Measurements from ENCODE around the gene UBE2R2. TPM values are rescaled to one million over a fixed set of nuclear protein-coding genes. Genes with fewer than 3 reads are reported as not detected.

Gene UBE2R2
- total RNA-seq, 2 experiments from 2014 or later = 13.7 to 57.3 TPM

DNA sequence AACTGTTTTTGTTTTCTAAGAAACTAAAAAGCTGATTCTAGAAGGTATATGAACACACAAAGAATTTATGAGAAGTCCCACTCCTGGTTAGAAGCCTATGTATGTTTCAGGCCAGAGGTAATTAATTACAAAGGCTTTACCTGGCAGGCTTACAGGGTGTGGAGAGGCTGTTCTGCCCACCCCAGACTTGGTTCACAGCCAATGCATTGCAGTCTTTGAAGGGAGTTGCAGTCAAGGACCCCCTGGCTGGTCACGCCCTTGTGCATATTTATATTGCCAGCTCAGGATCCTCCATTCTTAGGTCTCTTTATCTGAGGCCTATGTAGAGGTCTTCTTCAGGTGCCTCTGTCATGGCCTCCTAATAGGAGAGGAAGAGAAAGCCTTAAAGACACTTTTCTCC, 35.2 kb upstream of the UBE2R2 start:
- Histone ChIP-seq H3K4me2 (ENCODE audit: low read length) (no peak overlapping the region), H3K9me2 (ENCODE audit: insufficient read depth, low read length) (no peaks in the 10 kb centered on the region; the same call in 1 of the 2 replicates), H3K27ac (ENCODE audit: low read depth, low read length, poor library complexity, severe bottlenecking) (no peak overlapping the region), H2AFZ (ENCODE audit: low read length) (no peak overlapping the region), H3K36me3 (ENCODE audit: insufficient read depth, low read length) (no peaks in the 10 kb centered on the region), H3K4me1 (ENCODE audit: insufficient read depth, low read length, poor library complexity, severe bottlenecking) (peaks cover 10% of the 10 kb centered on the region), H4K20me1 (ENCODE audit: insufficient read depth, low read length) (no peaks in the 10 kb centered on the region), H3K79me2 (ENCODE audit: insufficient read depth, low read depth, low read length) (no peaks in the 10 kb centered on the region), H3K9me3 (ENCODE audit: low read length) (no peaks in the 10 kb centered on the region), H3K4me3 (ENCODE audit: low read depth, low read length, poor library complexity, severe bottlenecking) (no peak overlapping the region)
- POLR2A ChIA-PET = no interaction called here
- CTCF ChIA-PET (ENCODE audit: unreplicated experiment) = no interaction called here
- TF ChIP-seq, protein P1, sequence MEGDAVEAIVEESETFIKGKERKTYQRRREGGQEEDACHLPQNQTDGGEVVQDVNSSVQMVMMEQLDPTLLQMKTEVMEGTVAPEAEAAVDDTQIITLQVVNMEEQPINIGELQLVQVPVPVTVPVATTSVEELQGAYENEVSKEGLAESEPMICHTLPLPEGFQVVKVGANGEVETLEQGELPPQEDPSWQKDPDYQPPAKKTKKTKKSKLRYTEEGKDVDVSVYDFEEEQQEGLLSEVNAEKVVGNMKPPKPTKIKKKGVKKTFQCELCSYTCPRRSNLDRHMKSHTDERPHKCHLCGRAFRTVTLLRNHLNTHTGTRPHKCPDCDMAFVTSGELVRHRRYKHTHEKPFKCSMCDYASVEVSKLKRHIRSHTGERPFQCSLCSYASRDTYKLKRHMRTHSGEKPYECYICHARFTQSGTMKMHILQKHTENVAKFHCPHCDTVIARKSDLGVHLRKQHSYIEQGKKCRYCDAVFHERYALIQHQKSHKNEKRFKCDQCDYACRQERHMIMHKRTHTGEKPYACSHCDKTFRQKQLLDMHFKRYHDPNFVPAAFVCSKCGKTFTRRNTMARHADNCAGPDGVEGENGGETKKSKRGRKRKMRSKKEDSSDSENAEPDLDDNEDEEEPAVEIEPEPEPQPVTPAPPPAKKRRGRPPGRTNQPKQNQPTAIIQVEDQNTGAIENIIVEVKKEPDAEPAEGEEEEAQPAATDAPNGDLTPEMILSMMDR (conservative IDR thresholded peaks at IDR 0.05; ENCODE audit: low read length) = no peak
- no peak for TF ChIP-seq EZH2phosphoT487 (IDR thresholded peaks at IDR 0.05; ENCODE audit: borderline replicate concordance, low read depth, low read length)
- intact Hi-C loops (cut with micrococcal nuclease; ENCODE audit: unreplicated experiment) = no loop called here
- DNase-seq (ENCODE audit: low spot score) = no peak
- BruUV-seq (replicated peaks) = no TSS peak

DNA sequence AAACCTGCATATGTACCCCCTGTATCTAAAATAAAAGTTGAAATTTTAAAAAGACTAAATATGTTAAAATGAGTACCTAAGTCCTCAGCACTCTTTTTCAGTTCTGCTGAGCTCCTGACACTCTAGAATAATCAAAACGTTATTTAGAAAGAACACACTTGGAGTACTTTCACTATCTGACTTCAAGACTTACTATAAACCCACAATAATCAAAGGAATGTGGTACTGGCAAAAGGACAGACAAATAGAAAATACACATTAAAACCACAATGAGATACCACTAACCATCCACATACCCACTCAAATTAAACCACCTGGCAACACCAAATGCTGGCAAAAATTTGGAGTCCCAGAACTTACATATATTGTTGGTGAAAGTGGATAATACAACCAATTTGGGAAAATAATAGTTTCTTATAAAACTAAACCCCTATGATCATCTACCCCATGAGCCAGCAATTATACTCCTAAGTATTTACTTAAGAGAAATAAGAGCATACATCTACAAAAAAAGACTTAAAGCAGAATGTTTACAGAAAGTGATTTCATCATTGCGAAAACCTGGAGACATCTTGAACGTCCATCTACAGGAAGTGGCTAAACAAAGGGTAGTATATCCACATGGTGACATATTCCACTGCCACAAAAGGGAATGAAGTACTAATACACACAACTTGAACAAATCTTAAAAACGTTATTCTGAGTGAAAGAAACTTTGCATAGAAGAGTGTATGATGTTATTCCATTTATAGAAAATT, 34.4 kb upstream of the UBE2R2 start:
- peaks cover 10% of the 10 kb centered on the region for H3K4me1 ChIP-seq (ENCODE audit: insufficient read depth, low read length, poor library complexity, severe bottlenecking)
- no peaks in the 10 kb centered on the region for H3K79me2 ChIP-seq (ENCODE audit: insufficient read depth, low read depth, low read length)
- DNase-seq (ENCODE audit: low spot score) = no peak
- no peak overlapping the region for H3K27ac ChIP-seq (ENCODE audit: low read depth, low read length, poor library complexity, severe bottlenecking)
- no peak for TF ChIP-seq EZH2phosphoT487 (IDR thresholded peaks at IDR 0.05; ENCODE audit: borderline replicate concordance, low read depth, low read length)
- TF ChIP-seq, protein P1 (conservative IDR thresholded peaks at IDR 0.05; ENCODE audit: low read length) = no peak
- no peaks in the 10 kb centered on the region for H3K9me3 ChIP-seq (ENCODE audit: low read length)
- H2AFZ ChIP-seq (ENCODE audit: low read length) = no peak overlapping the region
- intact Hi-C loops (cut with micrococcal nuclease; ENCODE audit: unreplicated experiment) = no loop called here
- POLR2A ChIA-PET = interaction anchor here (0.5 kb wide), 1 partner anchor 201 kb away, joined by 6 read pairs; no protein-coding TSS in a partner anchor
- no peak overlapping the region for H3K4me3 ChIP-seq (ENCODE audit: low read depth, low read length, poor library complexity, severe bottlenecking)
- H3K4me2 ChIP-seq (ENCODE audit: low read length) = no peak overlapping the region
- no peaks in the 10 kb centered on the region for H3K36me3 ChIP-seq (ENCODE audit: insufficient read depth, low read length)
- H3K9me2 ChIP-seq (ENCODE audit: insufficient read depth, low read length) = no peaks in the 10 kb centered on the region; the same call in 1 of the 2 replicates
- H4K20me1 ChIP-seq (ENCODE audit: insufficient read depth, low read length) = no peaks in the 10 kb centered on the region
- CTCF ChIA-PET (ENCODE audit: unreplicated experiment) = no interaction called here
- no TSS peak for BruUV-seq (replicated peaks)

DNA sequence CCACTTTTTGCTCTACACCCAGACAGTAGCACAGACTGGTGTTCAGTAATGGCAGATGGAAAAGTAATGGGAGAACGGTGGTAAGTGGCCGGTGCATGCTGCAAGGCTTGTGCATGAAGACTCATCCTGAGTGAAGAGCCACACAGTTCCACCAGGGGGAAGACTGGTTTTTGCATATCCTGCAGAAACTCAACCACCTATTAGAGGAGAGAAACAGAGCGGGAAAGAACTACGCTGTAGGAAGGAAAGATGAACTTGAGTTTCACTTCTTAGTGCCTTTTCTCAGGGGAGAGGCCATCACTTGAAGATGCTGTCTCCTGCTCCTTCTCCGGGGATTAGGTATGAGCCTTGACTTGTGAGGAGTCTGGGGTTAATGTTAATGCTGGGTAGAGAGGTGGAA, 31.0 kb upstream of the UBE2R2 start:
- ChIA-PET CTCF (ENCODE audit: unreplicated experiment) (no interaction called here), POLR2A (no interaction called here)
- BruUV-seq (replicated peaks) = no TSS peak
- intact Hi-C loops (cut with micrococcal nuclease; ENCODE audit: unreplicated experiment) = no loop called here
- TF ChIP-seq EZH2phosphoT487 (IDR thresholded peaks at IDR 0.05; ENCODE audit: borderline replicate concordance, low read depth, low read length) = no peak
- TF ChIP-seq, protein P1 (conservative IDR thresholded peaks at IDR 0.05; ENCODE audit: low read length) = peak; percentile 63
- Histone ChIP-seq H3K9me3 (ENCODE audit: low read length) (no peaks in the 10 kb centered on the region), H2AFZ (ENCODE audit: low read length) (no peak overlapping the region), H3K79me2 (ENCODE audit: insufficient read depth, low read depth, low read length) (no peaks in the 10 kb centered on the region), H3K9me2 (ENCODE audit: insufficient read depth, low read length) (no peaks in the 10 kb centered on the region; the same call in 1 of the 2 replicates), H3K27ac (ENCODE audit: low read depth, low read length, poor library complexity, severe bottlenecking) (no peak overlapping the region), H3K4me3 (ENCODE audit: low read depth, low read length, poor library complexity, severe bottlenecking) (no peak overlapping the region), H4K20me1 (ENCODE audit: insufficient read depth, low read length) (no peaks in the 10 kb centered on the region), H3K36me3 (ENCODE audit: insufficient read depth, low read length) (no peaks in the 10 kb centered on the region), H3K4me1 (ENCODE audit: insufficient read depth, low read length, poor library complexity, severe bottlenecking) (peaks cover 6% of the 10 kb centered on the region), H3K4me2 (ENCODE audit: low read length) (no peak overlapping the region)
- peak; percentile 38 for DNase-seq (ENCODE audit: low spot score)

All from OCI-LY7 (cell line).